ENCODE data around the gene ZSCAN21. TPM values are rescaled to one million over a fixed set of nuclear protein-coding genes. Genes with fewer than 3 reads are reported as not detected.
A peak's percentile ranks its signal among the peaks of the same experiment; 100 is the strongest.

The ZSCAN21 gene
- 11.2 and 14.6 TPM in 2 replicates for total RNA-seq (2014; rRNA removed; shearing (Covaris generic))

GRCh38 chr7:100049441-100050291, at the start of gene ZSCAN21:
TSS of gene ZSCAN21 (plus strand) at chr7:100049774. CDS start at chr7:100057007, 7,233 bp downstream.

GRCh38 chr7:100015232-100016214, 34.1 kb upstream of the ZSCAN21 start, which contains the start of gene ZKSCAN1:
TSS of gene ZKSCAN1 (plus strand) at chr7:100015596. CDS start at chr7:100023507, 7,911 bp downstream.

GRCh38 chr7:100081535-100082102, 32.0 kb downstream of the ZSCAN21 start, which contains the start of gene ZNF3:
TSS of gene ZNF3 (minus strand) at chr7:100081723. CDS start at chr7:100077357, 4,366 bp downstream.

GRCh38 chr7:100088621-100089457, 39.3 kb downstream of the ZSCAN21 start, which contains the start of gene COPS6:
TSS of gene COPS6 (plus strand) at chr7:100088969. CDS start at chr7:100088991, 22 bp downstream.

GRCh38 chr7:100101016-100101862, 51.7 kb downstream of the ZSCAN21 start, which contains the start of the genes AP4M1 and MCM7:
TSS of gene AP4M1 (plus strand) at chr7:100101643. CDS start at chr7:100101715, 72 bp downstream.
TSS of gene MCM7 (minus strand) at chr7:100101397. CDS start at chr7:100101294, 103 bp downstream.

Small RNA genes within 50 kb of the gene (small RNA-seq; reads per million reads assigned to genes)
- gene MIR106B (14.2 reads per million, percentile 91 among the genes with 10 or more reads in this experiment), gene MIR25 (163 reads per million, percentile 97 among the genes with 10 or more reads in this experiment), gene MIR93 (32.4 reads per million, percentile 94 among the genes with 10 or more reads in this experiment)

Other genes starting within 250 kb of the ZSCAN21 start
- gene CYP3A43, start 221.8 kb upstream of the ZSCAN21 start, total RNA-seq (2014; rRNA removed; shearing (Covaris generic)), result not detected in 2 replicates
- not detected in 2 replicates for gene OR2AE1, start 172.7 kb upstream of the ZSCAN21 start, total RNA-seq (2014; rRNA removed; shearing (Covaris generic))
- 23.1 and 23.5 TPM in 2 replicates for gene TRIM4, start 130.2 kb upstream of the ZSCAN21 start, total RNA-seq (2014; rRNA removed; shearing (Covaris generic))
- 0.32 TPM in 1 of 2 replicates, not detected in the other for gene GJC3, start 120.2 kb upstream of the ZSCAN21 start, total RNA-seq (2014; rRNA removed; shearing (Covaris generic))
- 24.6 and 29.4 TPM in 2 replicates for gene AZGP1, start 73.7 kb upstream of the ZSCAN21 start, total RNA-seq (2014; rRNA removed; shearing (Covaris generic))
- gene ZKSCAN1, start 34.2 kb upstream of the ZSCAN21 start, total RNA-seq (2014; rRNA removed; shearing (Covaris generic)), result 23.1 and 27.5 TPM in 2 replicates
- 28.2 and 28.8 TPM in 2 replicates for gene ZNF3, start 31.9 kb downstream of the ZSCAN21 start, total RNA-seq (2014; rRNA removed; shearing (Covaris generic))
- 98.4 and 100 TPM in 2 replicates for gene COPS6, start 39.2 kb downstream of the ZSCAN21 start, total RNA-seq (2014; rRNA removed; shearing (Covaris generic))
- gene MCM7, start 51.6 kb downstream of the ZSCAN21 start, total RNA-seq (2014; rRNA removed; shearing (Covaris generic)), result 387 and 408 TPM in 2 replicates
- gene AP4M1, start 51.9 kb downstream of the ZSCAN21 start, total RNA-seq (2014; rRNA removed; shearing (Covaris generic)), result 22.2 and 36.8 TPM in 2 replicates
- gene TAF6, start 69.6 kb downstream of the ZSCAN21 start, total RNA-seq (2014; rRNA removed; shearing (Covaris generic)), result 37.5 and 39.6 TPM in 2 replicates
- gene CNPY4, start 69.9 kb downstream of the ZSCAN21 start, total RNA-seq (2014; rRNA removed; shearing (Covaris generic)), result 17.3 and 20.6 TPM in 2 replicates
- 4.8 and 6.3 TPM in 2 replicates for gene MBLAC1, start 77.2 kb downstream of the ZSCAN21 start, total RNA-seq (2014; rRNA removed; shearing (Covaris generic))
- gene LAMTOR4, start 99.1 kb downstream of the ZSCAN21 start, total RNA-seq (2014; rRNA removed; shearing (Covaris generic)), result 172 and 196 TPM in 2 replicates
- gene TRAPPC14, start 108.9 kb downstream of the ZSCAN21 start, total RNA-seq (2014; rRNA removed; shearing (Covaris generic)), result 17.1 and 26.5 TPM in 2 replicates
- 1.6 and 2.2 TPM in 2 replicates for gene GAL3ST4, start 118.8 kb downstream of the ZSCAN21 start, total RNA-seq (2014; rRNA removed; shearing (Covaris generic))
- 0.72 and 1.2 TPM in 2 replicates for gene GPC2, start 127.6 kb downstream of the ZSCAN21 start, total RNA-seq (2014; rRNA removed; shearing (Covaris generic))
- 0.45 and 1.2 TPM in 2 replicates for gene STAG3, start 128.1 kb downstream of the ZSCAN21 start, total RNA-seq (2014; rRNA removed; shearing (Covaris generic))
- gene PVRIG, start 170.2 kb downstream of the ZSCAN21 start, total RNA-seq (2014; rRNA removed; shearing (Covaris generic)), result not detected in 2 replicates

Data from A375 (cell line).